HG02623 (cell line): ENCODE results near the gene VDAC1.
"Not testable (repeated sequence)": the region's sequence is repeated elsewhere in the genome, so short reads cannot be mapped to it uniquely, and the experiment has no call there.

ENCODE experiments used
- ATAC-seq: cut with Tn5 transposase; IDR thresholded peaks from one replicate; pipeline ENCODE4 v1.9.1; 2021; ENCODE audit warnings: moderate library complexity; ENCODE audit not compliant: unreplicated experiment

Gene VDAC1, protein sequence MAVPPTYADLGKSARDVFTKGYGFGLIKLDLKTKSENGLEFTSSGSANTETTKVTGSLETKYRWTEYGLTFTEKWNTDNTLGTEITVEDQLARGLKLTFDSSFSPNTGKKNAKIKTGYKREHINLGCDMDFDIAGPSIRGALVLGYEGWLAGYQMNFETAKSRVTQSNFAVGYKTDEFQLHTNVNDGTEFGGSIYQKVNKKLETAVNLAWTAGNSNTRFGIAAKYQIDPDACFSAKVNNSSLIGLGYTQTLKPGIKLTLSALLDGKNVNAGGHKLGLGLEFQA

DNA sequence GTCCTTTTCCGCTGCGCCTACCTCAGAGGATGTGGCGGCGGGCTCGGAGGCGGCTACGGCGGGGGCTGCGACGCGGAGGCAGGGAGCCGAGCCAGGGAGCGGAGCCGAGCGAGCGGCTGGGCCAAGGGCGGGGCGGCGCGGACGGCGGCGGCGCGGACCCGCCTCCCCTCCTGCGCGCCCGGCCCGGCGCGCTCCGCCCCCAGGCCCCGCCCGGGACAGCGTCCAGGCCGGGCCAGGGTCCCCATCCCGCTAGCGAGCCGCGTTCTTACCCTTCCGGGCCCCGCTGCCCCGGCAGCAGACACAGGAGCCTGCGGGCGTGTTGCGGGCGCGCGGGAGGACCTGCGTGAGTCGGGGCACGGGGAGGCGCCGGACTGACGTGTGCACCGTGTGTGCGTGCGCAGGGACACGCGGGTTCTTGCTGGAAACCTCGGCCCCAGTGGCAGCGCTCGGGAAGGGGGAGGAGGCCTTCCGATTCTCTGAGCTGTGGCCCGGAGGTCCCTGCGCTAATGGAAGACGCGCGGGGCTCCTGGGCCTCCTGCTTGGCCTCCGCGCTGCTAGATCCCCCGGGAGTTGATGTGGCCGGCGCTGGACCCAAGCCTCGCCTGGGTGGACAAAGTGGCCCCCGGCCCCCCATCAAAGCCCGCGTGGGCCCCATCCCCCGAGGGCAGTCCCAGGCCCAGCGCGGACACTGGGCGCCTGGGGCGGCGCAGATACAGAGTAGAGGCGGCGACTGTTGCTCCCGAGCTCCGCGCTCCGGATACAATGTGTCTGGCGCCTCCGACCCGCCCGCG lies at the start of gene VDAC1:
Gene VDAC1, minus strand, starts transcription at position 350 of the 791 bp plus-strand sequence. CDS start 11,963 bp downstream, outside the sequence.
- ATAC-seq, result peak; percentile 70

DNA sequence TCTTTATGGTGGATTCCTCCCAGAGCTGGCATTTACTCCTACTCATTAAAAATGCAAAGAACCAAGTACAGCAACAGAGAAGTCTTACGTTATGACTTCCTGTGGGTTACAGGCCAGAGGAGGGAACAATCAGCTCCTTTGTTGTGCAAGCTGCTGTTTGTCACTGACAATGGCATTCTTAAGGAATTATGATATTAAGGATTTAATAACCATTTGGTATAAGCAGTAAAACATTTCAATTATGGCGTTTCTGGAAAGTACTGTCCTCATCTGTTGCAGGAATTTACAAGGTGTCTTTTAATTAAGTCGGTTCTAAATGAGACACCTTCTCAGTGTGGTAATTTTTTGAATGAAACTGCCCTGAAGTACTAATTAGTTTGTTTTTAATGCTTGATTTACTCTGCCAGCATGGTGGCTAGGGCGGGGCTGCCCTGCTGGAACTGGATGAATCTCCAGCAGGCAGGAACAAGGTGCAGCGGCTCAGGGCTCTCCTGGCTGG lies 49.1 kb upstream of the VDAC1 start:
- no peak for ATAC-seq

DNA sequence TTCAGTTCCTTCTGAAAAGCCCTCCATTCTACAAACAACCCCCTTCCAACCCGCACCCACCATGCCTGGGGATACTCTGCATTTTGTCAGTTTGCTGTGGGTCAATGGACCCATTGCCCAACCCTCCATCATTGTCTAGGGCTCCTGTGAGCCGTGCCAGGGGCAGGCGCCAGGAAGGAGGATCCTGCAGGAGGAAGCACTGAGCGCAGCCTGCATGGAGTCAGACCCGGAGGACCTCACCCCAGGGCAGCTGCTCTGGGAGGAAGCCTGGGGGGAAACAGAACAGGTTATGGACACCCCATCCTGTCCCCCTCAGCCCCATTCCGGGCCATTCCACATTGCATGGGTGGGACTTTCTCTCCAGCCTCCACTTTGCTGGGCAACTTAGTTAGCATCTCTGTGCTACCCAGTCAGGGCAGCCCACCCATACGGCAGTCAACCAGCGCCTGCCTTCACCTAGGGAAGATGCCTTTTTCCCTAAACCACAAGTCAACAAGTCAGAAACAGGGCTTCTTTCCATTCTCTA lies 48.6 kb upstream of the VDAC1 start:
- ATAC-seq, result no peak

DNA sequence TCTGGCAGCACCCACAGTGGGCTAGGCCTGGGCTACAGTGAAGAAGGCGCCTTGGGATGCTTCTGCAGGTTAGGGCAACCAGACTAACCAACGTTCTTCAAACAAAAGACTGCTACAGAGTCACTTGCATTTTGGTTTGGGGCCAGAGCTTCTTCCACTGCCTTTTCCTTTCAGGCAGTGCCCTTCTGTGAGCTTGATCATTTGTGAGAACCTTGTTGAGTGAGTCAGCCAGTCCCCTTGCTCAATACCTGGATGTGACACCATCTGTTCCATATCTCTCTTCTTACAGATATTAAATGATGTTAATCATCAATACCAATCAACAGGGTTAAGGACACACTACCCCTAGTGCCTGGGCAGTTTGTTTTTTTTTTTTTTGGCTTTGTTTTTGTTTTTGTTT lies 46.5 kb upstream of the VDAC1 start:
- ATAC-seq, result no peak

DNA sequence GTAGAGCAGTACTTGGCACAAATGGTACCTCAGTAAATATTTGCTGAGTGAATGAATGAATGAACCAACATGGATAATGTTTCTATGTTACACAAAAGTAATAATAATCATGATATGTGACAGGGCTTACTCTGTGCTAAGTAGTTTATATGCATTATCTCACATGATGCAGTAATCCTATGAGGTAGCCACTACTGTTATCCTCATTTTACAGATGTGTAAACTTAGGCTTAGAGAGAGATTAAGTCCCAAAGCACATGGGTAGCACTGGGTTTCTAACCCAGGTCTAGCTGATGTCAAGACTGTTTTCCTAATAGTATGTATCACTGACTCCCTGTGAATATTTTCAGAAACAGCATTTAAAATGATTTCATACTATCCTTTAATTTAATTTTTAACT lies 44.1 kb upstream of the VDAC1 start:
- ATAC-seq, result no peak

DNA sequence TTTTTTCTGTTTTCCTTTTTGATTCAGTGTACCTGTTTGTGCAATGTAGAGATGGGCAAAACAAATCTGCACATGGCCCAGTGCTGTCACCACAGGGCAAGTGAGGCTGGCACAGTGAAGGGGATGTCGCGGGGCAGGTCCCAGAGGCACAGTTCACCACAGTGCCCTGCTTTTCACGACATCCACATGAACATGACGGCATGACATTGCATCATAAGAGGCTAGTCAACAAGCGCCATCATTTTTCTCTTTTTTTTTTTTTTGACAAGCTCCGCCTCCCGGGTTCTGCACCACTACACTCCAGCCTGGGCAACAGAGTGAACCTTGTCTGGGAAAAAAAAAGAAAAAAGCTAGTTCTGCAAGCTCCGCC lies 42.9 kb upstream of the VDAC1 start:
- ATAC-seq, result no peak

DNA sequence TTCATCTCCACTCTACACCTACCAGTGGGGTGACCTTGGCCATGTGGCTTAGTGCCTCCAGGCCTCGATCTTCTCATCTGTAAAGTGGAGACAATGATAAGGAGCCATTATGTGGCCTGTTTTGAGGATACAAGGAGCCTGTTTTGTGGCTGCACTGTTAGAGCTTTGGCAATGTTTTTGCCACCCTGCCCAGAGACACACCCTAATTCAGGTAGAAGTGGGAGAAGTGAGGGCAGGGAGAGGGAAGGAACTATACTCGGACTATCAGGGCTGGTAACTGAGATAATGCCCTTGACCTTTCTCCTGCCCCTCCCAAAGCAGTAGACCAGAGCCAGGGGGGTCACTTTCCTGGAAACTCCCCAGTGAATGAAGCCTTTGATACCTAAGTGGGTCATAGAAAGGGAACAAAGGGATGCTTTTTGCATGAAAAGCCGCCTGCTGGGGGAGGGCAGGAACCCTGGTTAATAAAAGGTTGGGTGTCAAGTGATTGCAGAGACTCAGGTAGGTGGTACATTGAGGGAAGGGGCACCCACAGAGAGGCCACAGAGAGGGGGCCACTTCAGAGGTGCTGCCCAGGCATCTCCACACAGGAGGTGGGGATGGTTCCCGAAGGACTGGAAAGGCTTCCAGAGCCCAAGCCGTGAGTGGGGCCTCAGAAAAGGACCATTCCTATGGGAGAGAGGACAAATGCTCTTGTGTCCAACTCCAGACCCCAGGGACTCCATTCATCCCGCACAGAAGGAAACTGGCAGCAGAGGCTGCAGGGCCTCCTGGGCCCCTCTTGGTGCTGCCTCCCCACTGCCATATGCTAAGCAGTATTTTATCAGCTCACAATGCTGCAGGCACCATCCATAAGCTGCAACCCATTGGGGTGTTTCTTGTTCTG lies 42.3 kb upstream of the VDAC1 start:
- no peak for ATAC-seq

DNA sequence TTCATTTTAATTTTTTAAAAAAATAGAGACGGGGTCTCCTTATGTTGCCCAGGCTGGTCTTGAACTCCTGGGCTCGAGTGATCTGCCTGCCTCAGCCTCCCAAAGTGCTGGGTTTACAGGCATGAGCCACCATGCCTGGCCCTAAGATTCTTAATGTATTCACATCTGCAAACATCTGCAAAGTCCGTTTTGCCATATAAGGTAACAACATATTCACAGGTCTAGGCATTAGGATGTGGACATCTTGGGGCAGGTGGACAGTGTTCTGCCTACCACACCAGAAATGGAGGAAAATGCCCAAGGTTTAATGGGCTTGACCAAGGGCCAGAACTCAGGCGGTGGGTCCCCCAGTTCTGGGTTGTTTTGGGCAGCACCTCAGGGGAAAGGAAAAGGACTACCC lies 41.6 kb upstream of the VDAC1 start:
- no peak for ATAC-seq

DNA sequence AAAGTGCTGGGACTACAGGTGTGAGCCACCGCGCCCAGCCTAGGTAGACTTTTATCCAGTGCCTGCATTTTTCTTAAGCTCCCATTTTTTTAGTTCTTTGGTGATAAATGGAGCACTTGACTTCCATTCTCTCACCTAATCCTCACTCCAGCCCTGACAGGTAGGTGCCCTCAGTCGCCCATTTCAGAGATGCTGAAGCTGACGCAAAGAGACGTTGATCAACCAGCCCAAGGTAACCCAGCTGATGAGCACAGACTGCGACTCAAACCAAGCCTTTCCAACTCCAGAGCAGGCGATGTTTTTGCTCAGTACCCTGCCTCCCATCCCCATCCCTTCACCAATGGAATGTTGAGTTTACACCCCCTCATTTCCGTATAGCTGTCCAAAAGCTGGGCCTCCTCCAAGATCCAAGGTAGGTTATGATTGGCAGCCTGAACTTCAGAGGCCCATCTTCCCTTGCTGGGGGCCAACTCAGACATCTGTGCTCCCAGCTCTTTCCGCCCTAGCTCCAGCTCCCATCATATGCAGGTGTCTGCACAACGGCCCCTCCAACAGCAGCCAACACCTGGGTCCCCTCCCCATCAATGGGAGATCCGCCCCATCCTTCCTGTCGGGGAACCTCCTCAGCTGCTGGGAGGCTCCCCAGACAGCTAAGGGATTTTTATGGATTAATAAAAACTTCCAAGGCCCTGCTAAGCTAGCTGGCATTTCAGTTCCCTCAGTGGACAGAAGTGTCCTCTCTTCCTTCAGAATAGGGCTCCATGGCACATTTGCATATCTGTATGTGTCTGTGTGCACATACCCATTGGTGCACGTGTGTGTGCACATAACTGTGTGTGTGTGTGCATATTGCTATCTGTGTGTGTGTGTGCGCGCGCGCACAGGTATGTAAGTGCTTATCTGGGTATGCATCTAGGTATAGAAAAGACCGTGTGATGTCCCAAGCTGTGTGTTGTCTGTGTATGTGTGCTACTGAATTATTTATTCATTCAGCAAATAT lies 39.3 kb upstream of the VDAC1 start:
- no peak for ATAC-seq

DNA sequence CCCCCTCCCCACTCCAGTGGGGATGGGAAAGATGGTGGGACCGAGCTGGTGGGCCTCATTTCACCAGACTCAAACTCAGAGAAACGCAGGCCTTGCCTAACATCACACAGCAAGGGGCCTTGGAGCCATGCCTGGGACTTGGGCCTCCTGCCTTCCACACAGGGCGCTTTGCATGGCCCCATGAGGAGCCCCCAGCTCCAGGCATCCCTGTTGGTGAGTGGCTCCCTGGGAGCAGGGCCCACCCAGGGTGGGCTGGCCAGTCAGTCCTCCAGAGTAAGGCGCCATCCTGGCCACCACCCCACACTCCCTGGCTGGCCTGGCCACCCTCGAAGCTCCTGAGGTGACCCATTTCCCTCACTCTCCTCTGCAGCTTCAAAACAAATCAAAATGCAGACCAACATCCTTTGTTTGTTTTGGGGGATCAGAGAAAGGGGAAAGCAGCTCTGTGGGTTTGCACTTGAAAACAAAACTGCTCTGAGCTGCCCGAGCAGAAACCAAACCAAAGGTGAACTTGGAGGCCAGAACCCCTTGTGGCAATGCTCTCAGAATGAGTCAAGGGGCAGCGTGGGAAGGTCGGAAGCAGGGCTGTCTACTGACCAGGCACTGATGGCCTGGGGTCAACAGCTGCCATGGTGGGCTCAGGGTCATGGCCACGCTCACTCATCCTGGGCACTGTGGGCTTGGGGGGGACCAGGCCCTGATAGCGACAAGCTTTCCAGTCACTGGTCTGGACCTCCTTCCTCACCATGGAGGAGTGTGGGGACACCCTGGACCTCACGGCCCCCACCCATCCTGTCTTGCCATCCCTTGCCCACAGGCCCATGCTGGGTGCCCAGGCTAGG lies 37.0 kb upstream of the VDAC1 start:
- no peak for ATAC-seq

DNA sequence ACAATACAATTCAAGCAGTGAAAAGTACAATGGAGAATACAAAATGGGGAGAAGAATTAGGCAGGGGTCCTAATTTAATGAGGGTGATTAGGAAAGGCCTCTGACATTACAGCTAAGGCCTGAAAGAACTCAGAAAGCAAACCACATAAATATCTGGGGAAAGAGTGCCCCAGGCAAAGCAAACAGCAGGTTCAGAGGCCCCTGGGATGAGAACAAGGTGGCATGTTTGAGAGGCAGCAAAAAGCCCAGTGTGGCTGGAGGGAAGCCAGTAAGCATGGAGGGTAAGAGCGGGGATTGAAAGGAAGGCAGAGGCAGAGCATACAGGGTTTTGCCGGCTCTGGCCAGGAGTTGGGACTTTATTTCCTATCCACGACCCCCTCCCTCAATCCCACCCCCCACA lies 33.4 kb upstream of the VDAC1 start:
- ATAC-seq, result no peak

DNA sequence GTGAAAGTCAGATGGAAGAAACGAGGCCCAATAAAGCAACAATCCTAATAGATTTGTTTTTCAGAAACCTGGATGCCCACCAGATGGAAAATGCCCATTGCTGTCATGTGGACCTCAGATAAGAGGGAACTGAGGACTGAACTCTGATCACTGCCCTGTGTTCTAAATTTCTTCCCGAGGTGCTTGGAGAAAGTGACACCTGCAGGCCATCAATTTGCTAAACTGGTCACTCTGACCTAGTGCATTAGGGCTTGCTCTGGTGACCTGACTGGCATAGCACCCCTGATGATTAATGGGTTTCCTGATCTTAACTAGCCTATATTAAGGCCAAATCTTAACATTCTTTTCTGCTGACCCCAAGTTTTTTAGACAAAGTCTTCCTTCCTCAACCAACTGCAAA lies 32.4 kb upstream of the VDAC1 start:
- no peak for ATAC-seq

DNA sequence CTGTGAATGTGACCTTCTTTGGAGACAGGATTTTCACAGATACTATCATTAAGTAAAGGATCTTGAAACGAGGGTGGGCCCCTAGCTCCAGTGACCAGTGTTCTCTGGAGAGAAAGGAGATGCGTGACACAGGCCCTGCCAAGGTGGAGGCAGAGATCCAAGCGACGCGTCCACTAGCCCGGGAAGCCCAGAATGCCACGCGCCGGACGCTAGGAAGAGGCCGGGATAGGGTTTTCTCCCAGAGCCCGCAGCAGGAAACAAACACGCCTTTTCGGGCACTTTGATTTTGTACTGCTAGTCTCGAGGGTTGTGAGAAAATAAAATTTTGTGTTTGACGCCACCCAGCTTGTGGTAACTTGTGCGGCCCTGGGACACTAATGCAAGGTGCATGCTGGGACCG lies 29.6 kb upstream of the VDAC1 start:
- no peak for ATAC-seq

DNA sequence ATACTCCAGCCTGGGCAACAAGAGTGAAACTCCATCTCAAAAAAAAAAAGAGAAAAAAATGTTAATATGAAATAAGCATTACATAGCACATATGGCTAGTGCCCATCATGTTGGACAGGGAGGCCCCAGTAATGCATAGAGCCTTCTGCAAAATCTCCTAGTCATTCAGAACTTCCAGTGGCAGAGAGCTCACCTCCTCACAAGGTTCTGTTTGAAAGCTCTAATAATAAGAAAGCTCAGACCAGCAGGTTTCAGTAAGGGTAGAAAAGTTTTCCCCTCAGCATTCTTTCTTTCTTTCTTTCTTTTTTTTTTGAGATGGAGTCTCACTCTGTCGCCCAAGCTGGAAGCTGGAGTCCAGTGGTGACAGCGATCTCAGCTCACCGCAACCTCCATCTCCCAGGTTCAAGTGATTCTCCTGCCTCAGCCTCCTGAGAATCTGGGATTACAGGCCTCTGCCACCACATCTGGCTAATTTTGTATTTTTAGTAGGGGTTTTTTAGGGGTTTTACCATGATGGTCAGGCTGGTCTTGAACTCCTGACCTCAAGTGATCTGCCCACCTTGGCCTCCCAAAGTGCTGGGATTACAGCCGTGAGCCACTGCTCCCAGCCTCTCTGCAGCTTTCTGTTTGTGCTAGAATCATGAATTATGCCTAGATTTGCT lies 25.7 kb upstream of the VDAC1 start:
- ATAC-seq, result not testable (repeated sequence)

DNA sequence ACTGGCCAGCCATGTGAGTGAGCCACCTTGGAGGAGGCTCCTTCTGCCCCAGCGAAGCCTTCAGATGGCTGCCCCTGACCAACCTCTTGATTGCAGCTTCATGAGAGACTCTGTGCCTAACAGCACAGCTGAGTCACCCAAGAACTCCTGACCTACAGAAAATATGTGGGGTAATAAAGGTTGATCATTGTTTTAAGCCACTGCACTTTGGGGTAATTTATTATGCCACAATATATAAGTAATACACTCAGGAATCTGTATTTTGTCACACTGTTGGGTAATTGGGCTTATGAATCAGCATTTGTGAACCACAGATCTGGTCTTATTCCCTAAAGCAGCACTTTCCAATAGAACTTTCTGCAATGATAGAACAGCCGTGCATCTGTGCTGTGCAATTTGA lies 24.4 kb upstream of the VDAC1 start:
- ATAC-seq, result no peak

DNA sequence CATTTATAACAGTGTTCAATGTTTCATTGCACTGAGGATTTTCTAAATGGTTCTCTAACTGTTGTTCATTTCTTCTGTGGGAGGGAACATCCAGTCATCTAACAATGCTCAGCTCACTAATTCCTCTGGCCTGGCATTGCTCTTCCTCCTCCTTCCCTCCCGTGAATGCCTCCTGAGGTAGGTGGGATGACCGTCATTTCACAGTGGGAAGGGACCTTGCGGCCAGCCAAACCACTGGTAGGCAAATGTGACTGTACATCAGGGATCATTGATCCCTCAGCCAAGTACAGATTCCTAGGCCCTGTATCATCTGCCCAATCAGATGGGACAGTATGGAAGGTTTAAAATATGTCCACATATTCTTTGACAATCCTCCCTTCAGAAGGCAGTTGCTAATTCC lies 23.7 kb upstream of the VDAC1 start:
- ATAC-seq, result no peak

DNA sequence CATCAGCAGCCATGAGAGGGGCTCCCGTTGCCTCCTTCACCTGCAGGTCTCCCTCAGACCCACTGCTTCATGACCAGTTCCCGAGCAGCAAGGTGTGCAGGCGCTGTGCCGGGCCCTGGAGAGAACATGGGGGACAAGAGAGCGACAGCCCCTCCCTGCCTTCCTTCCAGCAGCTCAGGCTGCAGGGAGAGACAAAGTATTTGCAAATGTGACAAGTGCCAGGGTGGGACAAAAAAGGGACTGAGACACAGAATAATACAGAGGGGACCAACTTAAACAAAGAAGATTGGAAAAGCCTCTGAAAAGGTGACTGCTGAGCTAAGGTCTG lies 22.5 kb upstream of the VDAC1 start:
- no peak for ATAC-seq

DNA sequence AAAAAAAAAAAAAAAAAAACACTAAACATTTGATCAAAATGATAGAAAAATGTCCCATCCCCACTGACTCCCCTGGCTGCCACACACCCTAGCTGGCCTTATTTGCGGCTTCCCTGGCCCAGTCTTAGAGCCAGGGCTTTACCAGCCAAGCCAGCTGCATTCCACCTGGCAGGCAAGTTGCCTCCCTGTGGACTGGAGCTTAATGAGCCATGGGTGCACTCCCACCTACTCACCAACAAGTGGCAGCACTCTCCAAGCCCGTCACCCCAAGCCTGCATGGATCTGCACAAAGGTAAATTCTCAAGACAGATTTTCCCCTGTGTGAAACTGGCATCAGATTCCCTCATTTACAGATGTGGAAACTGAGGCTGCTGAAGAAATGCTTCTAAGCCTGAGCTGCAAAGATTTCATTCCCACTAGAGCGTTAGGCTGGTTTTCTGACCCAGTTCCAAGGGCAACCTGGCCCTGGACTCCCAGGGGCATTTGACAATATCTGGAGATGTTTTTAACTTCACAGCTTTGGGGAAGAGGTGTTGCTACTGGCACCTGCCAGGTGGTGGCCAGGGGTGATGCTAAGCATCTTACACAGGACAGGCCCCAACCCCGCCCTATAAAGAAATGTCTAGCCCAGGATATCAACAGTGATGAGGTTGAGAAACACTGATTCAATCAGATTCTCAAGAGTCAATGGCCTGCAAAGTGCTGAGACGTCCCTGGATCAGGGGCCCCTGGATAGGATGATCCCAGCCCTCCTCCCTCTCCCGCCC lies 21.9 kb upstream of the VDAC1 start:
- no peak for ATAC-seq
